ENCODE results near the gene SLC6A18. TPM values are rescaled to one million over a fixed set of nuclear protein-coding genes. Genes with fewer than 3 reads are reported as not detected.

SLC6A18 gene
- total and polyA plus RNA-seq, 2 of the 4 experiments (the other 2 are of a cell fraction), result not detected

- no peaks in the 10 kb centered on the region for H4K20me1 ChIP-seq (ENCODE audit: insufficient read depth, low read length)
- no peak overlapping the region for H2AK5ac ChIP-seq (ENCODE audit: low read depth, low read length)
- no peak overlapping the region for H2BK5ac ChIP-seq (ENCODE audit: low read depth, low read length, poor library complexity, severe bottlenecking)
- H3K56ac ChIP-seq (ENCODE audit: extremely low read depth, insufficient read depth, low read length), result no peak overlapping the region
- no peak overlapping the region for H2AFZ ChIP-seq (replicated peaks; ENCODE audit: low read length, poor library complexity)
- H3K27me3 ChIP-seq (ENCODE audit: control insufficient read depth, insufficient read depth, low read length), result peaks cover 2% of the 10 kb centered on the region; the same call in 1 of the 2 replicates
- H3K79me1 ChIP-seq (ENCODE audit: low read depth in 1 of 2, low read length in 2 of 2), result no peaks in the 10 kb centered on the region
- no peak overlapping the region for H3K23ac ChIP-seq (ENCODE audit: low read depth, low read length)
- no peak overlapping the region for H2BK15ac ChIP-seq (ENCODE audit: low read depth, low read length)
- no peak overlapping the region for H2AK9ac ChIP-seq (replicated peaks; ENCODE audit: low read depth, low read length, poor library complexity)
- no peak overlapping the region for H3K14ac ChIP-seq (replicated peaks; ENCODE audit: low read depth, low read length)
- no peak overlapping the region for H3K9ac ChIP-seq (ENCODE audit: low read depth, low read length)
- intact Hi-C loops (cut with micrococcal nuclease), result no loop called here
- no peak overlapping the region for H3K4me2 ChIP-seq (ENCODE audit: low read depth, low read length)
- no peak overlapping the region for H2BK20ac ChIP-seq (ENCODE audit: low read depth, low read length)
- no peak overlapping the region for H4K8ac ChIP-seq (ENCODE audit: low read depth in 2 of 2, low read length in 2 of 2)
- no peak overlapping the region for H2BK120ac ChIP-seq (ENCODE audit: low read depth, low read length)
- H4K5ac ChIP-seq (ENCODE audit: low read depth, low read length), result no peak overlapping the region
- H3K27ac ChIP-seq (ENCODE audit: insufficient read depth, low read length), result no peak overlapping the region
- DNase-seq (no peak), ATAC-seq (ENCODE audit: low read depth) (no peak)
- no peak overlapping the region for H3K4ac ChIP-seq (ENCODE audit: low read depth, low read length)
- H3K9me3 ChIP-seq (ENCODE audit: control insufficient read depth, insufficient read depth, low read length), result peaks cover 9% of the 10 kb centered on the region; the same call in 1 of the 2 replicates
- 70% methylated on average over 17 of the region's 17 CpGs; no CpG with 5 or more reads in 1 of the 2 experiments for WGBS, 2 experiments (ENCODE audit: extremely low coverage in 2 of 2, insufficient read length in 1 of 2)
- dilution Hi-C loops (cut with HindIII; ENCODE audit: low sequenced_read_pairs, unreplicated experiment), result no loop called here
- CTCF ChIA-PET, result no interaction called here
- POLR2A ChIA-PET (ENCODE audit: unreplicated experiment), result no interaction called here
- no peak overlapping the region for H3K4me3 ChIP-seq (ENCODE audit: insufficient read depth, low read depth, low read length)
- BruUV-seq (replicated peaks), result no TSS peak
- no peaks in the 10 kb centered on the region; the same call in 1 of the 2 replicates for H3K4me1 ChIP-seq (ENCODE audit: control insufficient read depth, insufficient read depth, low read length)
- TF ChIP-seq CTCF (conservative IDR thresholded peaks at IDR 0.05; ENCODE audit: low read depth, low read length) (no peak), RFX5 (IDR thresholded peaks at IDR 0.05; ENCODE audit: low read depth, low read length) (no peak), MXI1 (IDR thresholded peaks at IDR 0.05; ENCODE audit: borderline replicate concordance, low read depth, low read length) (no peak), RCOR1 (IDR thresholded peaks at IDR 0.05; ENCODE audit: insufficient replicate concordance, low read length) (no peak), RAD21 (IDR thresholded peaks at IDR 0.05; ENCODE audit: low read length) (no peak), CHD1 (IDR thresholded peaks at IDR 0.05; ENCODE audit: low read depth, low read length) (no peak), MAFK (IDR thresholded peaks at IDR 0.05; ENCODE audit: low read depth, low read length) (no peak), FOS (IDR thresholded peaks at IDR 0.05; ENCODE audit: low read depth, low read length) (no peak), MAZ (IDR thresholded peaks at IDR 0.05; ENCODE audit: borderline replicate concordance, low read depth, low read length) (no peak), CEBPB (IDR thresholded peaks at IDR 0.05; ENCODE audit: low read depth, low read length) (no peak), NFE2L2 (IDR thresholded peaks at IDR 0.05; ENCODE audit: low read depth, low read length) (no peak), SMC3 (IDR thresholded peaks at IDR 0.05; ENCODE audit: low read depth, low read length) (no peak), ELK1 (IDR thresholded peaks at IDR 0.05; ENCODE audit: borderline replicate concordance, low read depth, low read length) (no peak), BHLHE40 (IDR thresholded peaks at IDR 0.05; ENCODE audit: low read depth, low read length) (no peak), USF2 (IDR thresholded peaks at IDR 0.05; ENCODE audit: low read depth, low read length) (no peak)
- H3K18ac ChIP-seq (ENCODE audit: low read depth, low read length), result no peak overlapping the region
- H3K36me3 ChIP-seq (ENCODE audit: control insufficient read depth, insufficient read depth, low read length), result no peaks in the 10 kb centered on the region
- no peaks in the 10 kb centered on the region for H3K9me1 ChIP-seq (ENCODE audit: insufficient read depth, low read length)
- H4K91ac ChIP-seq (ENCODE audit: insufficient read depth, low read depth, low read length), result no peak overlapping the region
- in situ Hi-C loops (cut with MboI; ENCODE audit: low sequenced_read_pairs), result no loop called here
These were observed 5.4 kb downstream of the SLC6A18 start for GRCh38 chr5:1230551-1230950.
